Natural killer cell (primary cell): Measurements from ENCODE around the gene MMAB. TPM values are rescaled to one million over a fixed set of nuclear protein-coding genes. Genes with fewer than 3 reads are reported as not detected.

ENCODE experiments used
- ATAC-seq, 3 donors: fragments of 150-1000 bp in 2 of 3; fragments of 200-7000 bp in 1 of 3; cut with Tn5 transposase; 1 replicate in 1 of 3; 2 replicates in 2 of 3; pipeline ENCODE4 v1.10.0; 2021; ENCODE audit warnings: mild to moderate bottlenecking in 2 of 3, moderate library complexity in 2 of 3
- DNase-seq, 2 donors: peaks; one replicate each; pipeline versions ENCODE4 v3.0.0 to v3.0.0-alpha.2; 2013 to 2021; ENCODE audit warnings: mixed read lengths in 1 of 2
- H3K27ac ChIP-seq: one replicate; pipeline ENCODE4 v1.5.1; 2013; ENCODE audit warnings: mild to moderate bottlenecking, low read length
- H3K27me3 ChIP-seq: one replicate; pipeline ENCODE4 v1.6.1; 2013; ENCODE audit warnings: low read length; ENCODE audit not compliant: control insufficient read depth, insufficient read depth
- H3K36me3 ChIP-seq: one replicate; pipeline ENCODE4 v1.6.1; 2013; ENCODE audit warnings: low read length; ENCODE audit not compliant: control insufficient read depth, insufficient read depth
- H3K4me1 ChIP-seq: one replicate; pipeline ENCODE4 v1.6.1; 2013; ENCODE audit warnings: low read length; ENCODE audit not compliant: control insufficient read depth, insufficient read depth
- H3K4me3 ChIP-seq: one replicate; pipeline ENCODE4 v1.5.1; 2013; ENCODE audit warnings: low read length
- H3K9me3 ChIP-seq: one replicate; pipeline ENCODE4 v1.6.1; 2013; ENCODE audit warnings: low read length; ENCODE audit not compliant: control insufficient read depth, insufficient read depth
- H3K27ac Mint-ChIP-seq, 2 donors: one replicate each; pipeline ENCODE4 v1.8.0; 2022; ENCODE audit warnings: mild to moderate bottlenecking in 2 of 2, mixed read lengths in 2 of 2, moderate library complexity in 1 of 2
- H3K27me3 Mint-ChIP-seq, 2 donors: one replicate each; pipeline ENCODE4 v1.8.0; 2022; ENCODE audit warnings: low read depth in 2 of 2, mixed read lengths in 2 of 2
- H3K36me3 Mint-ChIP-seq: one replicate; pipeline ENCODE4 v1.8.0; 2022; ENCODE audit warnings: mixed read lengths
- H3K4me1 Mint-ChIP-seq, 2 donors: one replicate each; pipeline ENCODE4 v1.8.0; 2022; ENCODE audit warnings: mixed read lengths in 2 of 2
- H3K4me3 Mint-ChIP-seq: one replicate; pipeline ENCODE4 v1.8.0; 2022; ENCODE audit warnings: mild to moderate bottlenecking, moderate library complexity, mixed read lengths
- H3K9me3 Mint-ChIP-seq, 2 donors: one replicate each; pipeline ENCODE4 v1.8.0; 2022; ENCODE audit warnings: mixed read lengths in 2 of 2
- WGBS: methylation state at CpG from one replicate; pipeline ENCODE4 v1.1.7; 2013; ENCODE audit warnings: missing lambda C conversion rate; ENCODE audit not compliant: insufficient coverage; 5-methylcytosine and 5-hydroxymethylcytosine counted together
- intact Hi-C: fragments of 100-400 bp; cut with micrococcal nuclease; formaldehyde crosslinking; loops from one replicate; pipeline ENCODE4 v1.14.2; 2022
- total RNA-seq, 4 donors: library from RNA; stranded (reverse); fragments of 120-200 nt in 1 of 4; gene quantifications; one replicate each; pipeline versions ENCODE4 v1.2.3 to v1.2.4, GENCODE V29; 2013 to 2022
- TF ChIP-seq, protein P1 (sequence below): fragments of 200-600 bp; IDR thresholded peaks from one replicate; pipeline ENCODE4 v1.8.0; 2022; ENCODE audit warnings: antibody characterized with exemption

Gene MMAB
- total RNA-seq, 3 donors from 2014 or later (not counting 1 experiment from before 2014, with no cell fraction given), result 17.1 to 18.3 (median 17.6) TPM

- WGBS, result 92% methylated on average over 25 of the region's 25 CpGs
- ATAC-seq, result no peak
- no peak overlapping the region for H3K27ac Mint-ChIP-seq
Measured at GRCh38 chr12:109558374-109559199, 14.7 kb downstream of the MMAB start.

DNA sequence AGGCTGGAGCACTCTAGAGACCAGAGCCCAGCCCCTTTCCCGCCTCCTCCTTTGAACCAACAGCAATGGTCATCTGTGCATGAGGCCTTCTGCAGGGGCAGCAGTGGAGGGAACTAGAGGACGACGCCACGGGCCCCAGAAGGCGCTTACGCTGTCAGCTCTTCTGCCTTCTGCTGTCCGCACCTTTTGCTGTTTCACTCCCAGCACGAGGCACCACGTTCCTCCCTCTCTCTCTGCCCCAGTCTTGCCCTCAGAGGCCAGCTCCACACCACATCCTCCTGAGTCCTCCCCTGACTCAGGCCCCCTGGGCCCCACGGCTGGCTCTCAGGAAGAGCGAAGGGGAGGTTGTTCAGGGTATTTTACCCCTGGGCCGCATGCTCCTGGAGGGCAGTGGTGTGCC lies 15.5 kb downstream of the MMAB start:
- Histone ChIP-seq H3K9me3 (no peaks in the 10 kb centered on the region), H3K4me1 (no peaks in the 10 kb centered on the region), H3K36me3 (no peaks in the 10 kb centered on the region), H3K4me3 (no peak overlapping the region), H3K27ac (no peak overlapping the region), H3K27me3 (no peaks in the 10 kb centered on the region)
- no peaks in the 10 kb centered on the region for H3K27me3 Mint-ChIP-seq
- intact Hi-C loops, result no loop called here
- TF ChIP-seq, protein P1, sequence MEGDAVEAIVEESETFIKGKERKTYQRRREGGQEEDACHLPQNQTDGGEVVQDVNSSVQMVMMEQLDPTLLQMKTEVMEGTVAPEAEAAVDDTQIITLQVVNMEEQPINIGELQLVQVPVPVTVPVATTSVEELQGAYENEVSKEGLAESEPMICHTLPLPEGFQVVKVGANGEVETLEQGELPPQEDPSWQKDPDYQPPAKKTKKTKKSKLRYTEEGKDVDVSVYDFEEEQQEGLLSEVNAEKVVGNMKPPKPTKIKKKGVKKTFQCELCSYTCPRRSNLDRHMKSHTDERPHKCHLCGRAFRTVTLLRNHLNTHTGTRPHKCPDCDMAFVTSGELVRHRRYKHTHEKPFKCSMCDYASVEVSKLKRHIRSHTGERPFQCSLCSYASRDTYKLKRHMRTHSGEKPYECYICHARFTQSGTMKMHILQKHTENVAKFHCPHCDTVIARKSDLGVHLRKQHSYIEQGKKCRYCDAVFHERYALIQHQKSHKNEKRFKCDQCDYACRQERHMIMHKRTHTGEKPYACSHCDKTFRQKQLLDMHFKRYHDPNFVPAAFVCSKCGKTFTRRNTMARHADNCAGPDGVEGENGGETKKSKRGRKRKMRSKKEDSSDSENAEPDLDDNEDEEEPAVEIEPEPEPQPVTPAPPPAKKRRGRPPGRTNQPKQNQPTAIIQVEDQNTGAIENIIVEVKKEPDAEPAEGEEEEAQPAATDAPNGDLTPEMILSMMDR, result no peak
- H3K4me1 Mint-ChIP-seq, result no peaks in the 10 kb centered on the region
- no peak for ATAC-seq
- no peak for DNase-seq
- 84% methylated on average over 12 of the region's 12 CpGs for WGBS
- no peak overlapping the region for H3K27ac Mint-ChIP-seq
- no peaks in the 10 kb centered on the region for H3K9me3 Mint-ChIP-seq
- H3K4me3 Mint-ChIP-seq, result no peak overlapping the region
- no peaks in the 10 kb centered on the region for H3K36me3 Mint-ChIP-seq

More at GRCh38 chr12:109558374-109559199, 14.7 kb downstream of the MMAB start:
- intact Hi-C loops, result no loop called here
- Histone ChIP-seq H3K36me3 (no peaks in the 10 kb centered on the region), H3K27ac (no peak overlapping the region), H3K4me1 (no peaks in the 10 kb centered on the region), H3K27me3 (no peaks in the 10 kb centered on the region), H3K9me3 (no peaks in the 10 kb centered on the region), H3K4me3 (no peak overlapping the region)
- Mint-ChIP-seq H3K27me3 (no peaks in the 10 kb centered on the region), H3K4me1 (no peaks in the 10 kb centered on the region), H3K36me3 (no peaks in the 10 kb centered on the region), H3K4me3 (no peak overlapping the region), H3K9me3 (no peaks in the 10 kb centered on the region)
- TF ChIP-seq, protein P1, result no peak
- DNase-seq, result no peak

- WGBS, result 92% methylated on average over 10 of the region's 10 CpGs
- intact Hi-C loops, result no loop called here
- Histone ChIP-seq H3K9me3 (no peaks in the 10 kb centered on the region), H3K27ac (no peak overlapping the region), H3K4me3 (no peak overlapping the region), H3K4me1 (no peaks in the 10 kb centered on the region), H3K36me3 (no peaks in the 10 kb centered on the region), H3K27me3 (no peaks in the 10 kb centered on the region)
- no peak overlapping the region for H3K4me3 Mint-ChIP-seq
- no peak for ATAC-seq
- TF ChIP-seq, protein P1, result no peak
- H3K4me1 Mint-ChIP-seq, result no peaks in the 10 kb centered on the region
- H3K27ac Mint-ChIP-seq, result no peak overlapping the region
- no peak for DNase-seq
- H3K36me3 Mint-ChIP-seq, result no peaks in the 10 kb centered on the region
- H3K9me3 Mint-ChIP-seq, result no peaks in the 10 kb centered on the region
- no peaks in the 10 kb centered on the region for H3K27me3 Mint-ChIP-seq
Measured at GRCh38 chr12:109557200-109557599, 16.1 kb downstream of the MMAB start.
